HG02884 (cell line): Measurements from ENCODE around the gene PRKCZ.

ENCODE experiments used
- ATAC-seq: cut with Tn5 transposase; IDR thresholded peaks from one replicate; pipeline ENCODE4 v1.9.1; 2021; ENCODE audit warnings: mild to moderate bottlenecking, moderate library complexity; ENCODE audit not compliant: unreplicated experiment

Gene PRKCZ

DNA sequence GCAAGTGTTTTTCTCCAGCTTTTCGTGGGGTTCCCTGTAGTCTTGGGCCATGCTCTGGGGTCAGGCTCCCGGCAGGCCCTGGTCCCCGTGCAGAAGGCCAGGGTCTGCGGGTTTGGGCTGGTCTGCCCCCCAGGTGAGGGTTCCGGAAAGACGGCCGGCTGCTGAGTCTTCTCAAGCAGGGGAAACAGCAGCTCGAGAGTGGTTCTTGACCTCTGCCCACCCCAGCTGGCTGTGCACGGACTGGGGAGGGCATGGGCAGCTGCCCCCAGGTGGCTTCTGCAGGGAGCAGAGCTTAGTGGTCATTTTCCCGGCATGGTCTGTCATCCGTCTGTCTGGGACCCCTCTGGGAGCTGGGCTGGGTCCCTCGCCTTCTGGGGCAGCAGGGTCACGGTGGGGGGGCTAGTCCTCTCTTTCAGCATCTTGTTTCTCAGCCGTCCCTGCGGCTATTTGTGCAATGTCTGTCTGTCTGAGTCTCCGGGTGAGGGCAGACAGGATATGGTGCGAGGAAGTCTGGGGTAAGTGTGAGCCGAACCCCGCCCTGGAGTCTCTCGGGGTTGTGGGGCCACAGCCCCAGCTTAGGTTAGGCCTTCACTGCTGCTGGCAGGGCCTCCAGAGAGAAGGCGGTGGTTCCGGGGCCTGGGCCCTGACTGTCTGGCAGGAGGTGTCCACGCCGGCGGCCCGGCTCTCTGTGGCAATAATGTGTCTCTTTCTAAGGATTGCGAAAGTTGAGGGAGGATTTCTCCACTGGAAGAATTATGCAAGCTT is 184.0 kb downstream of the PRKCZ start:
- ATAC-seq, result no peak

DNA sequence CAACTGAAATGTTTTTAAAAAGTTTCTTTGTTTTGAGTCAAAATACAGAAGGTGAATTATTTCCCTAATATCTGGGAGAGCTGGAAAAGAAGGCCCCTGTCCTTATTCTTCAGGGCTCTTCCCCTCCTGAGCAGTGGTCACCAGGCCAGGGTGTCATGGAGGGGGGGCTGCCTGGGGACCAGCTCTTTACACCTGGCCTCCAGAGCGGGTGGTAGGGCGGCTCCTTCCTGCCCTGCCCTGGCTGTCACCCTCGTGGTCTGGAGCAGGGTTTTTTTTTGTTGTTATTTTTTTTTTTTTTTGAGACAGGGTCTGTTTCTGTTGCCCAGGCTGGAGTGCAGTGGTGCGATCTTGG is 184.5 kb downstream of the PRKCZ start:
- no peak for ATAC-seq
